ENCODE results near the gene TRAK1. TPM values are rescaled to one million over a fixed set of nuclear protein-coding genes. Genes with fewer than 3 reads are reported as not detected.
A peak's percentile ranks its signal among the peaks of the same experiment; 100 is the strongest.

TRAK1 gene
- total and polyA plus RNA-seq, 10 of the 15 experiments (the other 5 are each of a cell fraction or from before 2014, with no cell fraction given): 6.6 to 46.2 (median 23.7) TPM

GRCh38 chr3:42191443-42191747, 100.2 kb downstream of the TRAK1 start (continued):
- TF ChIP-seq EED (IDR thresholded peaks at IDR 0.05; ENCODE audit: low read depth) (no peak), KDM1A (IDR thresholded peaks at IDR 0.05; ENCODE audit: borderline replicate concordance) (no peak), NFIC (IDR thresholded peaks at IDR 0.05; ENCODE audit: low read depth, low read length) (no peak)

- Histone ChIP-seq H3K4me1 (ENCODE audit: control insufficient read depth, insufficient read depth, low read length) (peaks cover 62% of the 10 kb centered on the region), H3K27ac (ENCODE audit: control insufficient read depth, insufficient read depth) (peak overlapping the region; percentile 81), H3K79me2 (ENCODE audit: control insufficient read depth, insufficient read depth, low read length) (peaks cover 14% of the 10 kb centered on the region), H3K4me3 (peak overlapping the region; percentile 45; the same call in 1 of the 2 replicates), H3K4me2 (ENCODE audit: control insufficient read depth, insufficient read depth) (peak overlapping the region; percentile 83), H4K20me1 (ENCODE audit: control insufficient read depth, insufficient read depth) (no peaks in the 10 kb centered on the region), H3K27me3 (replicated peaks in 1 of 2; ENCODE audit: control insufficient read depth in 2 of 2, insufficient read depth in 2 of 2, low read length in 1 of 2) (no peaks in the 10 kb centered on the region), H3K36me3 (ENCODE audit: control insufficient read depth in 2 of 2, insufficient read depth in 2 of 2, low read length in 1 of 2) (peaks cover 5 to 9% of the 10 kb centered on the region in 2 experiments), H3K9ac (ENCODE audit: control insufficient read depth, insufficient read depth, low read length) (0 out of 2 replicates have a peak overlapping the region, but pooled peaks have one; percentile 23), H3K9me3 (replicated peaks; ENCODE audit: control insufficient read depth, insufficient read depth, low read length) (no peaks in the 10 kb centered on the region), H2AFZ (ENCODE audit: control insufficient read depth, low read depth, low read length) (no peak overlapping the region)
- intact Hi-C loops (cut with micrococcal nuclease; ENCODE audit: unreplicated experiment) (loop anchor here (5.0 to 10.0 kb wide), 3 partner anchors 180 to 298 kb away; partner anchors contain the start of gene ULK4), in situ Hi-C loops (cut with MboI) (no loop called here)
- ChIA-PET POLR2A (interaction anchor here (0.6 to 2.0 kb wide), 5 partner anchors 18 to 74 kb away, joined by 3 to 5 read pairs (median 4); no protein-coding TSS in a partner anchor), CTCF (interaction anchor here (0.5 to 7.7 kb wide), 23 partner anchors 8 to 298 kb away, joined by 3 to 159 read pairs (median 7); partner anchors contain the start of gene TRAK1), SMC1A (ENCODE audit: uncharacterized antibody, unreplicated experiment) (interaction anchor here (1.1 to 6.1 kb wide), 13 partner anchors 9 to 298 kb away, joined by 4 to 105 read pairs (median 6); no protein-coding TSS in a partner anchor), RAD21 (ENCODE audit: unreplicated experiment) (interaction anchor here (0.6 to 3.4 kb wide), 6 partner anchors 17 to 113 kb away, joined by 3 to 64 read pairs (median 7); no protein-coding TSS in a partner anchor)
- no TSS peak for BruUV-seq (replicated peaks)
- DNase-seq (ENCODE audit: low read depth, low spot score): peak; percentile 87
- WGBS (ENCODE audit: insufficient coverage, insufficient replicate concordance, low lambda C conversion rate, missing lambda C conversion rate): 12% methylated on average over 8 of the region's 8 CpGs
- ATAC-seq: peak; percentile 58
- FAIRE-seq: peak; percentile 80
- TF ChIP-seq TAF1 (IDR thresholded peaks at IDR 0.05; ENCODE audit: borderline replicate concordance, low read depth, low read length) (no peak), SREBF2 (IDR thresholded peaks at IDR 0.05; ENCODE audit: low read length) (no peak), ETV6 (conservative IDR thresholded peaks at IDR 0.05 in 1 of 2, IDR thresholded peaks at IDR 0.05 in 1 of 2; ENCODE audit: borderline replicate concordance in 1 of 2, low read depth in 1 of 2) (peak in 1 of 2 experiments; percentile 61; a peak in 1 of 4 replicates), YBX1 (IDR thresholded peaks at IDR 0.05) (no peak), E2F8 (IDR thresholded peaks at IDR 0.05; ENCODE audit: low read depth, partially characterized antibody) (no peak), ATF2 (IDR thresholded peaks at IDR 0.05; ENCODE audit: low read length) (peak; percentile 26; the same call in 1 of the 2 replicates), EP300 (IDR thresholded peaks at IDR 0.05; ENCODE audit: borderline replicate concordance in 1 of 2, control insufficient read depth in 1 of 2, low read depth in 2 of 2, low read length in 2 of 2) (peak in 1 of 2 experiments; percentile 8; a peak in 1 of 4 replicates), ZSCAN29 (IDR thresholded peaks at IDR 0.05) (no peak), RAD51 (IDR thresholded peaks at IDR 0.05) (peak; percentile 52), MLLT1 (IDR thresholded peaks at IDR 0.05) (0 out of 2 replicates have a peak, but pooled peaks have one; percentile 35)
Observed at GRCh38 chr3:42192334-42193200, 101.4 kb downstream of the TRAK1 start.

Measured in GM12878 (cell line).